ENCODE results near the gene NCBP1. TPM values are rescaled to one million over a fixed set of nuclear protein-coding genes. Genes with fewer than 3 reads are reported as not detected.
"Not testable (repeated sequence)": the region's sequence is repeated elsewhere in the genome, so short reads cannot be mapped to it uniquely, and the experiment has no call there.

The NCBP1 gene, protein sequence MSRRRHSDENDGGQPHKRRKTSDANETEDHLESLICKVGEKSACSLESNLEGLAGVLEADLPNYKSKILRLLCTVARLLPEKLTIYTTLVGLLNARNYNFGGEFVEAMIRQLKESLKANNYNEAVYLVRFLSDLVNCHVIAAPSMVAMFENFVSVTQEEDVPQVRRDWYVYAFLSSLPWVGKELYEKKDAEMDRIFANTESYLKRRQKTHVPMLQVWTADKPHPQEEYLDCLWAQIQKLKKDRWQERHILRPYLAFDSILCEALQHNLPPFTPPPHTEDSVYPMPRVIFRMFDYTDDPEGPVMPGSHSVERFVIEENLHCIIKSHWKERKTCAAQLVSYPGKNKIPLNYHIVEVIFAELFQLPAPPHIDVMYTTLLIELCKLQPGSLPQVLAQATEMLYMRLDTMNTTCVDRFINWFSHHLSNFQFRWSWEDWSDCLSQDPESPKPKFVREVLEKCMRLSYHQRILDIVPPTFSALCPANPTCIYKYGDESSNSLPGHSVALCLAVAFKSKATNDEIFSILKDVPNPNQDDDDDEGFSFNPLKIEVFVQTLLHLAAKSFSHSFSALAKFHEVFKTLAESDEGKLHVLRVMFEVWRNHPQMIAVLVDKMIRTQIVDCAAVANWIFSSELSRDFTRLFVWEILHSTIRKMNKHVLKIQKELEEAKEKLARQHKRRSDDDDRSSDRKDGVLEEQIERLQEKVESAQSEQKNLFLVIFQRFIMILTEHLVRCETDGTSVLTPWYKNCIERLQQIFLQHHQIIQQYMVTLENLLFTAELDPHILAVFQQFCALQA
- 51.4 and 52.2 TPM in 2 replicates for total RNA-seq
- long read RNA-seq, full-length matches to known transcripts = 29 of 66 reads
- long read RNA-seq, partial matches to known transcripts = 30 of 66 reads
- long read RNA-seq, other reads (novel, unspliced or antisense) = 7 of 66 reads

DNA sequence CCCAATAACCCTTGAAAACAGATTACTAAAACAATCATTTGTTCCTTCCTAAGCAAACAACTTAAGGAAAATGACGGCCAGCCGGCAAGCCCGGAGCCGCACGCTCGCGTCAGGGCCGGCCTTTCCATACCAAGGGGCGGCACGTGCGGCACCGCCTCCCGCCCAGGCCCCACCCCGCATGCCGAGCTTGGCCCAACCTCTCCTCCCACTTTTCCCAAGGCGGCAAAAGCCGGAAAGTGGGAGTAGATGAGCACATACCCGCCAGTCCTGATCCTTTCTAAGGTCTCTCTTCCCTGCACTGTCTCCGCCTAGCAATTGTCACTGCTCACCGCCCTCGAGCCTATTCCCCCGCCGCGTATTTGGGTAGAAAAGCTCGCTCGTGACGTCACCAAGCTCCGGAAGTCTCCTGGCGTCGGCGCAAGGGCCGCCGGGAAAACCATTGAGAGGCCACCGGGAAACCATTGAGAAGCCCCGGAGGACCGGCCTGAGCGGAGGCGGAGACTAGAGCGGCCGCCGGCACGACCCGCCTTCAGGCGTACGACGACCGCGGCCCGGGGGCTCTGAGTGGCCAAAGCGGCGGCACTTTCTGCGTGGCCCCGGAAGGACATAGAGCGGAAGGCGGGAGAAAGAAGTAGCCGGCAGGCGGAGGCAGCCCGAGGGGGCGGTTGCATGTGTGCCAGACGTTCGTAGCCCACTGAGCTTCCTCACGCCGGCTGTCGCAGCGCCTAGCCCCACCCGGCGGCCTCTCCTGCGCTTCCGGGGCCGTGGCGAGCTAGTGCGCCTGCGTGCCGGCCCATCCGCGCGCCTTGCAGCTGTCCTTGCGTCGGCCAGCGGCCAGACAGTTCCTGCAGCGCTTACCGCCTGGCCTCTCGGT lies at the start of gene NCBP1, which contains the start of gene TSTD2:
Gene NCBP1, plus strand, starts transcription at position 837 of the 874 bp plus-strand sequence. CDS start 61 bp downstream, outside the sequence.
Gene TSTD2, minus strand, starts transcription at position 384 of the 874 bp plus-strand sequence. CDS start 5,806 bp downstream, outside the sequence.
- DNase-seq (ENCODE audit: low read depth, low spot score) = peak; percentile 91
- H3K4me1 Mint-ChIP-seq = peaks cover 42% of the 10 kb centered on the region
- no peaks in the 10 kb centered on the region for H3K36me3 Mint-ChIP-seq (ENCODE audit: low read depth)
- H3K27ac Mint-ChIP-seq (ENCODE audit: unreplicated experiment) = peak within 1 kb of the TSS; percentile 100
- H3K4me3 Mint-ChIP-seq = peak within 1 kb of the TSS; percentile 96
- H3K9me3 Mint-ChIP-seq = no peaks in the 10 kb centered on the region
- no peak for TF ChIP-seq CTCF (conservative IDR thresholded peaks at IDR 0.05)
- no peaks in the 10 kb centered on the region for H3K27me3 Mint-ChIP-seq (ENCODE audit: low read depth)

- H3K36me3 Mint-ChIP-seq (ENCODE audit: low read depth); H3K9me3 Mint-ChIP-seq; H3K27ac Mint-ChIP-seq (ENCODE audit: unreplicated experiment); DNase-seq (ENCODE audit: low read depth, low spot score); H3K4me3 Mint-ChIP-seq; H3K4me1 Mint-ChIP-seq; H3K27me3 Mint-ChIP-seq (ENCODE audit: low read depth): not testable (repeated sequence)
These were observed 48.8 kb upstream of the NCBP1 start for GRCh38 chr9:97584778-97585177.

- H3K4me1 Mint-ChIP-seq; H3K27ac Mint-ChIP-seq (ENCODE audit: unreplicated experiment); H3K36me3 Mint-ChIP-seq (ENCODE audit: low read depth); H3K4me3 Mint-ChIP-seq; H3K9me3 Mint-ChIP-seq; DNase-seq (ENCODE audit: low read depth, low spot score); H3K27me3 Mint-ChIP-seq (ENCODE audit: low read depth): not testable (repeated sequence)
These were observed 46.7 kb upstream of the NCBP1 start for GRCh38 chr9:97586909-97587308.

DNA sequence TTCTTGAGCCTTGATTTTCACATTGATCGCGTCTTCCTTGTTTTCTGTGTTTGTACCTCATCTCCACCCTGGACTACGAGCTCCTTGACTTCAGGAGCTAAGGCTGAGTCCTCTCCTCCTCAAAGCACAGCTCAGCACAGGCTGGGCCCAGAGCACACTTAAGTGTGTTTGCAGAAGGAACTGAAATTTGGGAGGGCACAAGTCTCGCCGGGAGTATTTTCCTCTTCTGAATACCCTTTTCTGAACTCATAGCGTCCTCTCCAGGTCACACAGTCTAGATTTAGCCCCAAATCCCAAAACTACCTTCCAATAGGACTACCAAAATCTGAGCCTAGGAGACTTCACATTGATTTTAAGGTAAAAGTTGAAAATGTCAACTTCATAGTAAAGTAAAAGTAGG lies 42.1 kb upstream of the NCBP1 start:
- Mint-ChIP-seq H3K36me3 (ENCODE audit: low read depth) (no peaks in the 10 kb centered on the region), H3K4me1 (no peaks in the 10 kb centered on the region), H3K27me3 (ENCODE audit: low read depth) (peaks cover 4% of the 10 kb centered on the region), H3K27ac (ENCODE audit: unreplicated experiment) (no peak overlapping the region), H3K4me3 (no peak overlapping the region), H3K9me3 (peaks cover 6% of the 10 kb centered on the region)
- no peak for DNase-seq (ENCODE audit: low read depth, low spot score)
- TF ChIP-seq CTCF (conservative IDR thresholded peaks at IDR 0.05) = no peak

- Mint-ChIP-seq H3K27me3 (ENCODE audit: low read depth) (peaks cover 4% of the 10 kb centered on the region), H3K27ac (ENCODE audit: unreplicated experiment) (no peak overlapping the region)
- TF ChIP-seq CTCF (conservative IDR thresholded peaks at IDR 0.05) = no peak
These were observed 41.5 kb upstream of the NCBP1 start for GRCh38 chr9:97592126-97592525.

GRCh38 chr9:97593960-97594359 lies 39.7 kb upstream of the NCBP1 start:
- DNase-seq (ENCODE audit: low read depth, low spot score) = no peak
- Mint-ChIP-seq H3K4me3 (no peak overlapping the region), H3K27ac (ENCODE audit: unreplicated experiment) (no peak overlapping the region), H3K4me1 (peaks cover 4% of the 10 kb centered on the region), H3K27me3 (ENCODE audit: low read depth) (peaks cover 4% of the 10 kb centered on the region), H3K9me3 (no peaks in the 10 kb centered on the region), H3K36me3 (ENCODE audit: low read depth) (no peaks in the 10 kb centered on the region)
- no peak for TF ChIP-seq CTCF (conservative IDR thresholded peaks at IDR 0.05)

More at GRCh38 chr9:97592126-97592525, 41.5 kb upstream of the NCBP1 start:
- no peaks in the 10 kb centered on the region for H3K4me1 Mint-ChIP-seq
- no peak overlapping the region for H3K4me3 Mint-ChIP-seq
- peaks cover 6% of the 10 kb centered on the region for H3K9me3 Mint-ChIP-seq
- no peak for DNase-seq (ENCODE audit: low read depth, low spot score)
- H3K36me3 Mint-ChIP-seq (ENCODE audit: low read depth) = no peaks in the 10 kb centered on the region
